HG03460 (cell line): ENCODE data around the gene CELF4.

Experiments
- ATAC-seq: cut with Tn5 transposase; IDR thresholded peaks from one replicate; pipeline ENCODE4 v1.9.1; 2021; ENCODE audit not compliant: unreplicated experiment

CELF4 gene

GRCh38 chr18:37270038-37270665, 295.4 kb downstream of the CELF4 start:
- ATAC-seq = no peak

GRCh38 chr18:37266290-37266689, 299.3 kb downstream of the CELF4 start:
- no peak for ATAC-seq

GRCh38 chr18:37265382-37265781, 300.2 kb downstream of the CELF4 start:
- no peak for ATAC-seq

- ATAC-seq = no peak
Observed at GRCh38 chr18:37264956-37265355, 300.6 kb downstream of the CELF4 start.

- ATAC-seq = no peak
Observed at GRCh38 chr18:37261988-37262387, 303.6 kb downstream of the CELF4 start.

- ATAC-seq = no peak
Observed at GRCh38 chr18:37261246-37261840, 304.3 kb downstream of the CELF4 start.

- ATAC-seq = no peak
Observed at GRCh38 chr18:37260367-37261093, 305.1 kb downstream of the CELF4 start.

- no peak for ATAC-seq
Observed at GRCh38 chr18:37259711-37260110, 305.9 kb downstream of the CELF4 start.

- no peak for ATAC-seq
Observed at GRCh38 chr18:37258819-37259218, 306.8 kb downstream of the CELF4 start.

- ATAC-seq = no peak
Observed at GRCh38 chr18:37258131-37258530, 307.5 kb downstream of the CELF4 start.

GRCh38 chr18:37254973-37255372, 310.6 kb downstream of the CELF4 start:
- ATAC-seq = no peak

GRCh38 chr18:37254236-37254754, 311.3 kb downstream of the CELF4 start:
- ATAC-seq = no peak

- no peak for ATAC-seq
Observed at GRCh38 chr18:37253394-37254235, 312.0 kb downstream of the CELF4 start.

GRCh38 chr18:37252854-37253393, 312.7 kb downstream of the CELF4 start:
- ATAC-seq = no peak

GRCh38 chr18:37252342-37252741, 313.3 kb downstream of the CELF4 start:
- no peak for ATAC-seq

GRCh38 chr18:37251679-37252078, 313.9 kb downstream of the CELF4 start:
- no peak for ATAC-seq

- ATAC-seq = no peak
Observed at GRCh38 chr18:37249895-37250618, 315.5 kb downstream of the CELF4 start.

- ATAC-seq = no peak
Observed at GRCh38 chr18:37249171-37249886, 316.3 kb downstream of the CELF4 start.

GRCh38 chr18:37248281-37248680, 317.3 kb downstream of the CELF4 start:
- no peak for ATAC-seq
